Measurements from ENCODE around the gene MRRF.
"Not testable (repeated sequence)": the region's sequence is repeated elsewhere in the genome, so short reads cannot be mapped to it uniquely, and the experiment has no call there.

The MRRF gene

DNA sequence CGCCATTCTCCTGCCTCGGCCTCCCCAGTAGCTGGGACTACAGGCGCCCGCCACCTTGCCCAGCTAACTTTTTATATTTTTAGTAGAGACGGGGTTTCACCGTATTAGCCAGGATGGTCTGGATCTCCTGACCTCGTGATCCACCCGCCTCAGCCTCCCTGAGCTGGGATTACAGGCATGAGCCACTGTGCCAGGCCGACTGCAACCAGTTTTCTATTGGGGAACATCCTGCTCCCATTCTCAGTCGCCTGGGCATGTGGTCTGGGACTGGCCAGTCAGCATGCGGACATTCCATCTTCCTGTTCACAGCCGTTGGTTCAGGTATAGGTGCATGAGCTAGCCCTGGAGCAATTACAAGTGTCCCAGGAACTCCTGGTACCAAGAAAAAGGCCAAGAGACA lies 98.4 kb downstream of the MRRF start:
- DNase-seq (ENCODE audit: low spot score) = not testable (repeated sequence)

GRCh38 chr9:122364117-122364782 lies 99.6 kb downstream of the MRRF start:
- DNase-seq (ENCODE audit: low spot score) = no peak

DNA sequence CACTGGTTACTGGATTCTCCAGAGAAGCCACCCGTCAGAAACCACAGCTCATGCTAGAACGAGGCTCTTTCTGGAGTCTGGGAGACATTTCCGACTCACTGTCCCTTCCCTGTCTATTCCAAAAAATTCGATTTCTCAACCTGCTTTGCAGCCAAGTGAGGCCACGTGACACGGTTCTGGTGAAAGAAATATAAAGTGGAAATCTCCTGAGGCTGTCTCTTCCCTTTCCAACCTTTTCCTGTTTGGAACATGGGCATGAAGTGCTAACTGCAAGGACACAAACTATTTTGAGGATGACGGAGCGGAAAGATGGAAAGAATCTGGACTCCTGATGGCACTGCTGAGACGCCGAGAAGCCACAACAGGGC lies 100.1 kb downstream of the MRRF start:
- DNase-seq (ENCODE audit: low spot score) = no peak

DNA sequence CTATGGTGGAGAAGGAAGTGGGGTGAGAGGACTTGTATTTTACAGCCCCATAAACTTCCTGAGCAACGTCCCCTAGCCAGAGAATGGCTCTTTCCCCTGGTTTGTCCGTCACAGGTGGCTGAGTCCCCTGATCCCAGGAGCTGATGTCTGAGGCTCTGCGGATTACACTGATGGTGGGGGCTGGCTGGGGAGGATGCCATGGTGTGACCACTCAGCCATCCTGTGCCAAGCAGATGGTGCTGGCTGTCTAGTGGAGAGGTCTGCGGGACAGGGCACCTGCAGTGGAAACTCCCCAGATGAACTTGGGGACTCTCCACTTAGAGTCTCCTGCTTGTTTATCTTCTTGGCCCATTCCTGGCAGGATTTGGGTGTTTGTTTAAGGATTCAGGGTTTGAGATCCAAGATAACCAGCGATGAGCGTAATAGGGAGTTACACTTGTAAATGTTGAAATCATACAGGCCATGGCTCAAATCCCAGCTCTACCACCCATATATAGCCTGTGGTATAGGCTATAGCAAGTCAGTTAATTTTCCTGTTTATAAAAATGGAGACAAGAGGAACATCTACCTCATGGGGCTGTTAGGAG lies 101.5 kb downstream of the MRRF start:
- DNase-seq (ENCODE audit: low spot score) = no peak

DNA sequence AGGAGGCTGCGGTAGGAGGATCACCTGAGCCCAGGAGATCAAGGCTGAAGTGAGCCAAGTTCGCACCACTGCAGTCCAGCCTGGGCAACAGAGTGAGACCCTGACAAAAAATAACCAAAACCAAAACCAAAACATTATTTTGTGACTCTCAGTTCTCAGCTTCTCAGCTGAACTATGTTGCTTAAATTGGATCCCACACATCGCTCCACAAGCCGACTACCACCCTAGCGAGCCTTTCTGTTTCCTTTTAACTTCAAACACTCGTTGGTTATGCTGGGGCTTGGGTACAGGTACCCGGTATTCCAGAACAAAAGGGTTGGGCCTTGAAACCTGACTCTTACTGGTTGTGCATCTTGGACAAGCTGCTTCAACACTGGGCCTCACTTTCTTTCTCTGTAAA lies 102.4 kb downstream of the MRRF start:
- no peak for DNase-seq (ENCODE audit: low spot score)

GRCh38 chr9:122367774-122368460 lies 103.2 kb downstream of the MRRF start:
- no peak for DNase-seq (ENCODE audit: low spot score)

GRCh38 chr9:122368642-122369041 lies 104.0 kb downstream of the MRRF start:
- no peak for DNase-seq (ENCODE audit: low spot score)

DNA sequence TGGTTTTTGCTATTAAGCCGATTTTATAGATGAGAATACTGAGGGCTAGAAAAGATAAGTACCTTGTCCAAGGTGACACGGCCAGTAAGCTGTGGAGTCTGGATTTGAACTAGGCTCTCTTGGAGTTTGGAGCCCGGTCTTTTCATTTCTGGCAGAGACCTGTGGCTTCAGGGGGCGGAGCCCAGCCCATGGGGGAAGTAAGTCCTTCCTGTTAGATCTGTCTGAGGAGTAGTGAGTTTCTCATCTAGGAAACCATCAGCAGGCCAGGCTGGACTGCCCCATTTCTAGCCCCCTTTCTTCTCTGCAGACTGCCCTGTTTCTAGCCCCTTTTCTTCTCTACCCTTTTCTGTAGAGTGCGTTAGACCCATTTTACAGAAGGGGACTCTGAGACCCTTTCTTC lies 105.6 kb downstream of the MRRF start:
- DNase-seq (ENCODE audit: low spot score) = no peak

DNA sequence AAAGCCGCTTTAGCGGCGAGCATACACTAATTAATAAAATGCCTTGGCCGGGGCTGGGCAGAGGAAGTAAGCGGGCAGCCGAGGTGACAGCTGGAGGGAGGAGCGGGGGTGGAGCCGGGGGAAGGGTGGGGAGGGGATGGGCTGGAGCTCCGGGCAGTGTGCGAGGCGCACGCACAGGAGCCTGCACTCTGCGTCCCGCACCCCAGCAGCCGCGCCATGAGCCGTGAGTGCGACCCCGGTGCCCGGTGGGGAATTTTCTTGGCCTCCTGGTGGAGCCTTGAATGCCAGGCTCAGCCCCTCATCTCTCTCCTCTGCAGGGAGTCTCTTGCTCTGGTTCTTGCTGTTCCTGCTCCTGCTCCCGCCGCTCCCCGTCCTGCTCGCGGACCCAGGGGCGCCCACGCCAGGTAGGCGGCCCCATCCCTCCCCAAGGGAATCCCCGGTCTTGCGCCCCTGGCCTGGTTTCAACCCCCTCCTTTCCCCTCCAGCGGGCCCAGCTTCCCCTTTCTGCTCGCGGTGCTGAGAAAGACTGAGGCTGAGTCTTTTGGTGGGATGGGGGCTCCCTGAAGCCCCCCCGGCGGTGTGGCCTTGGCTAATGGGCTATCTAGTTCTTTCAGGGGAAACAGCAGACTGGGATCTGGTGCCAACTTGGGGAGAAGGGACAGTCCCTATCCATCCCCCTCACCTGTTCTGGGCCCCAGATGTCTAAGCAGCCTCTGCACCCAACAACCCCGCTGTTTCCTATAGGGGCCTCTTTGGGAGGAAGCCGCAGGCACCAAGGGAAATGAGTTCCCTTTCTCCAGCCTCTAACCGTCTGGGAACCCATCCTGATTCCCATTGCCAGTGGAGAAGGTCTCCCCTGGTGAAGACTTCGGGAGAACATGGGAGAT lies 106.4 kb downstream of the MRRF start, which contains the start of gene PTGS1:
Gene PTGS1, plus strand, starts transcription at position 156 of the 887 bp plus-strand sequence. Its CDS starts 61 bp downstream, at position 217.
- peak; percentile 46 for DNase-seq (ENCODE audit: low spot score)

- DNase-seq (ENCODE audit: low spot score) = no peak
Measured at GRCh38 chr9:122371846-122372245, 107.2 kb downstream of the MRRF start.

DNA sequence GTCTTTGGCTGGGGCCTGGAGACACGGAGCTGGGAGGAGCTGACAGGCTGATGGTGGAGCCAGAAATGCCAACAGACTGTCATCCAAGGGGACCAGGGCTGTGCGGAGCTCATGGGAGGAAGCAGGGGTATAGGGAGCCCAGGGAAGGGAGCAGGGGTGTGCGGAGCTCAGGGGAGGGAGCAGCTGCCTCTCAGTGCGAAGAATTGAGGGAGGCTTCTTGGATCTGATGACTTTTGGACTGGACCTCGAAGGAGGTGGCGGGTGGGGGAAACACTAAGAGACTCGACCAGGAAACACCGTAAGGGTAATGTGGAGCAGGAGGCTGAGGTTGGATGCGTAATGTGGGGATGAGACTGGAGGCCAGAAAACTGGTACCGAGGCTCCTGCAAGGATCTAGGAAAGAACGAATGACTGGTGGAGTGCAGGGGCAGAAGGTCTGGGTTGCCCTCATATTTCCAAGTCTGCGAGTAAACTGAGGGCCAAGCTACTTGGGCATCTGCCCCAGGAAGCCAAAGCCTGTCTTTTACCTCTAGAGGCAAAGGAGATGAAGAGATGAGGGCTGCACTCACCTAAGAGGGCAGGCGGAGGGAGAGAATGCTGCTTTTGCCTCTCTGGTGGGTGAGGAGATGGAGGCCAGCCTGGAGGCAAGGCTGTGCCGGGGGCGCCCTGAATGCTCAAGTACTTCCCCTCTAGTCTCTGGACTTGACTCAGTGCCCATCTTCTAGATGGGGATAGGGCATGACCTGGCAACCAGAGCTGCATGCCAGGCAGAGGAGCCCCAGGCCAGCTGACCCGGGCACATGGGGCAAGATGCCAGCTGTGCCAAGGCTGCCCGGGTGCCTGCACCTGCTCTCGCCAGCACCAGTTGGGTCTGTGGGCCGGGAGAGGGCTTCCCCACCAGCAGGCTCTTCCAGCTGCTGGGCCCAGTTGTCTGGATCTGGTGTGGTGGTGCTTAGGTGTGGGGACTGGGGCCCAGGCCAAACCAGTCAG lies 108.5 kb downstream of the MRRF start:
- no peak for DNase-seq (ENCODE audit: low spot score)

DNA sequence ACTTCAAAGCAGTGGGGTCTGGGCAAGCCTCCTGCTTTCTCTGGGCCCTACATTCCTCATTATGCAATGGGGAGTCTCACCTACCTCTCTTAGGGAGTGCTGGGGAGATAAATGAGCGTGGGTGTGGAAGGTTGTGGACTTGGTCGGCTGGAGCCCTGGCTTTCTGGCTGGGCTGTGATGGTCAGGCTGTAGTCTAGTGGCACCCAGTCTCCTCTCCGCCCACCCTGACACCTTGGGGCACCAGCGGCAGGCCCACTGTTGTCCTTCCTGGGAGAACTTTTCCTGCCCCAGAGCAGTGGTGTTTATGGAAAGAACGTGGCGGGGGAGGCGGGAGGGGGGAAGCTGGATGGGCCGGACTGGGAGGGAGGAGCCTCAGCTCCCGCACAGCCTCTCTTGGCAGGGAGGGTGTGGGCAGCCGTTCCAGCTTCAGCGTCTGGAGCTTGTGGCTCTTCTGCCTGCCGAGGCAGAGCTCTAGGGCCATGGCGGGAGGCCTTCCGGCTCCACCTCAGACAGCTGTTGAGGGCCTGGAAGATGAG lies 110.3 kb downstream of the MRRF start:
- DNase-seq (ENCODE audit: low spot score) = no peak

- no peak for DNase-seq (ENCODE audit: low spot score)
Measured at GRCh38 chr9:122376796-122377195, 112.1 kb downstream of the MRRF start.

- DNase-seq (ENCODE audit: low spot score) = no peak
Measured at GRCh38 chr9:122377241-122378164, 112.8 kb downstream of the MRRF start.

DNA sequence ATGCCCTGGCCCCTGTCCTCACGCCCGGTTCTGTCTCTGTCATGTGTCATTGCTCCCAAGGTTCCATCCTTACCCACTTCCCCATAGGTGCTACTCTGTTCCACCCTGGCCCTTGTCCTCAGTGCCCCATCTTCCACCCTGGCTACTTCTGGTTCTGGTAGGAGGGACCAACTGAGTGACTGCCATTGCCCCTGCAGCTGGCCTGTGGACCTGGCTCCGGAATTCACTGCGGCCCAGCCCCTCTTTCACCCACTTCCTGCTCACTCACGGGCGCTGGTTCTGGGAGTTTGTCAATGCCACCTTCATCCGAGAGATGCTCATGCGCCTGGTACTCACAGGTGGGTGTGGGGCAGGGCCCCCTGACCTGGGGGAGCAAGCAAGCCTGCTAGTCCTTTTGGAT lies 113.6 kb downstream of the MRRF start:
- no peak for DNase-seq (ENCODE audit: low spot score)

DNA sequence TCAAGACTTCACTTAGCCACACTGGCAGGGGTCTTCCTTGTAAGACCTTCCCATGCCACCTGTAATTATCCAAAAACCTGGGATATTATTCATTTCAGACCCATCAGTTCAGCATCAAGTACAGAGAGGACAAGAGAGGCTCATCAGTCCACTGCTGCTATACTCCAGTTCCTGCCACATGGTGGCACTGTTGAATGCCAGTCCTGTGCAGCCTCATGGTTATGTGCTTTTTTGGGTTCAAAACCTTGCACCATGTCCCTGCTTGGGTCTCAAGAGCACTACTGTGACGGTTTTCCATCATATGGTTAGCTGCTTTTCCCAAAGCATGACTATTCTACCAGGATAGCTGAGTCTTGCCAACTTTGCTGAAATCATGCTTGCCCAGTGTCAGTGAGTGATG lies 114.7 kb downstream of the MRRF start:
- DNase-seq (ENCODE audit: low spot score) = no peak

DNA sequence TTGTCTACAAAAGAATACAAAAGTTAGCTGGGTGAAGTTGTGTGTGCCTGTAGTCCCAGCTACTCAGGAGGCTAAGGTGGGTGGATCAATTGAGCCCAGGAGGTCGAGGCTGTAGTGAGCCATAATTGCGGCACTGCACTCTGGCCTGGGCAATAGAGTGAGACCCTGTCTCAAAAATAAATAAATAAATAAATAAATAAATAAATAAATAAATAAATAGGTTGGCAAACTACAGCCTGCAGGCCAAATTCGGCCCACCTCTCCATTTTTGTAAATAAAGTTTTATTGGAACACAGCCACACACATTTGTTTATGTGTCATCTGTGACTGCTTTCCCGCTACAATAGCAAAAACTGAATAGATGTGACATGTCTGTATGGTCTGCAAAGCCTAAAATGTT lies 115.6 kb downstream of the MRRF start:
- DNase-seq (ENCODE audit: low spot score) = no peak

All from SW480 (cell line).